ENCODE measurements around the gene NHERF1. TPM values are rescaled to one million over a fixed set of nuclear protein-coding genes. Genes with fewer than 3 reads are reported as not detected.
A peak's percentile ranks its signal among the peaks of the same experiment; 100 is the strongest.

The NHERF1 gene
- total RNA-seq, 4 donors from 2014 or later: 21.9 to 63.4 (median 43.8) TPM

GRCh38 chr17:74756891-74757290 lies 8.5 kb downstream of the NHERF1 start:
- TF ChIP-seq CTCF (IDR thresholded peaks at IDR 0.05): no peak
- TF ChIP-seq POLR2A (IDR thresholded peaks at IDR 0.05): no peak
- intact Hi-C loops (cut with DNase I): no loop called here
- no peaks in the 10 kb centered on the region for H3K36me3 ChIP-seq
- DNase-seq: no peak
- no peak overlapping the region for H3K4me3 ChIP-seq (replicated peaks in 1 of 3)
- 50 to 73% methylated on average over 2 to 3 of the region's 3 CpGs for WGBS, 2 donors
- no peaks in the 10 kb centered on the region for H3K9me3 ChIP-seq
- peaks cover 48 to 56% of the 10 kb centered on the region in 2 donors for H3K4me1 ChIP-seq
- peak overlapping the region in 1 of 3 donors; percentile 26 for H3K27ac ChIP-seq
- H3K27me3 ChIP-seq: no peaks in the 10 kb centered on the region

- no peak overlapping the region for H3K4me3 ChIP-seq (replicated peaks in 1 of 3)
- intact Hi-C loops (cut with DNase I): no loop called here
- no peaks in the 10 kb centered on the region for H3K9me3 ChIP-seq
- 70 to 81% methylated on average over 2 of the region's 3 CpGs for WGBS, 2 donors
- H3K36me3 ChIP-seq: no peaks in the 10 kb centered on the region
- peak overlapping the region in 2 of 3 donors; percentile 26 to 74 for H3K27ac ChIP-seq
- H3K27me3 ChIP-seq: no peaks in the 10 kb centered on the region
- peak; percentile 79 to 82 for DNase-seq
- TF ChIP-seq CTCF (IDR thresholded peaks at IDR 0.05) (no peak), POLR2A (IDR thresholded peaks at IDR 0.05) (no peak)
- peaks cover 46 to 56% of the 10 kb centered on the region in 2 donors for H3K4me1 ChIP-seq
Observed at GRCh38 chr17:74757502-74757901, 9.1 kb downstream of the NHERF1 start.

- H3K4me1 ChIP-seq: peaks cover 47 to 56% of the 10 kb centered on the region in 2 donors
- H3K36me3 ChIP-seq: no peaks in the 10 kb centered on the region
- TF ChIP-seq POLR2A (IDR thresholded peaks at IDR 0.05): no peak
- no peak for TF ChIP-seq CTCF (IDR thresholded peaks at IDR 0.05)
- 47 to 49% methylated on average over 23 to 25 of the region's 26 CpGs for WGBS, 2 donors
- no peak overlapping the region for H3K4me3 ChIP-seq (replicated peaks in 1 of 3)
- H3K27me3 ChIP-seq: no peaks in the 10 kb centered on the region
- DNase-seq: peak; percentile 47 to 54
- intact Hi-C loops (cut with DNase I): no loop called here
- H3K27ac ChIP-seq: peak overlapping the region in 2 of 3 donors; percentile 72 to 74
- H3K9me3 ChIP-seq: no peaks in the 10 kb centered on the region
Observed at GRCh38 chr17:74757931-74758847, 9.8 kb downstream of the NHERF1 start.

GRCh38 chr17:74758848-74759168 lies 10.4 kb downstream of the NHERF1 start:
- Histone ChIP-seq H3K9me3 (no peaks in the 10 kb centered on the region), H3K4me1 (peaks cover 47 to 59% of the 10 kb centered on the region in 2 donors), H3K4me3 (replicated peaks in 1 of 3) (no peak overlapping the region), H3K27me3 (no peaks in the 10 kb centered on the region), H3K36me3 (no peaks in the 10 kb centered on the region), H3K27ac (peak overlapping the region; percentile 66 to 74 (median 72))
- DNase-seq: peak; percentile 32 to 48
- intact Hi-C loops (cut with DNase I): no loop called here
- TF ChIP-seq CTCF (IDR thresholded peaks at IDR 0.05): no peak
- no peak for TF ChIP-seq POLR2A (IDR thresholded peaks at IDR 0.05)
- 86% methylated on average over 2 of the region's 2 CpGs; no CpG with 5 or more reads in 1 of the 2 donors for WGBS, 2 donors

- no peaks in the 10 kb centered on the region for H3K9me3 ChIP-seq
- H3K27me3 ChIP-seq: no peaks in the 10 kb centered on the region
- DNase-seq: no peak
- intact Hi-C loops (cut with DNase I): no loop called here
- no peak overlapping the region for H3K4me3 ChIP-seq (replicated peaks in 1 of 3)
- TF ChIP-seq POLR2A (IDR thresholded peaks at IDR 0.05): no peak
- no peak for TF ChIP-seq CTCF (IDR thresholded peaks at IDR 0.05)
- 67 to 80% methylated on average over 2 to 7 of the region's 9 CpGs for WGBS, 2 donors
- peak overlapping the region; percentile 66 to 74 (median 72) for H3K27ac ChIP-seq
- no peaks in the 10 kb centered on the region for H3K36me3 ChIP-seq
- peaks cover 47 to 56% of the 10 kb centered on the region in 2 donors for H3K4me1 ChIP-seq
Observed at GRCh38 chr17:74759243-74759801, 10.9 kb downstream of the NHERF1 start.
